Mesenchymal stem cell (in vitro differentiated cells and primary cell): ENCODE data around the gene POU2F2.

Source experiments
- DNase-seq: peaks from one replicate; pipeline ENCODE4 v3.0.0-alpha.2; 2013
- H2AFZ ChIP-seq: one replicate; pipeline ENCODE4 v1.6.1; 2013; ENCODE audit warnings: low read depth, mild to moderate bottlenecking, control low read depth, inconsistent platforms, low read length, moderate library complexity
- H2AK5ac ChIP-seq: 2 replicates; pipeline ENCODE4 v1.6.1; 2013; ENCODE audit warnings: low read length, moderate library complexity, mild to moderate bottlenecking, inconsistent platforms; ENCODE audit not compliant: severe bottlenecking
- H2BK120ac ChIP-seq: one replicate; pipeline ENCODE4 v1.6.1; 2013; ENCODE audit warnings: low read depth, mild to moderate bottlenecking, inconsistent platforms, low read length, moderate library complexity
- H2BK12ac ChIP-seq, 2 experiments: one replicate each; pipeline ENCODE4 v1.6.1; 2013; ENCODE audit warnings: inconsistent platforms in 2 of 2, low read length in 2 of 2, mild to moderate bottlenecking in 2 of 2, moderate library complexity in 2 of 2, control low read depth in 1 of 2
- H2BK15ac ChIP-seq: one replicate; pipeline ENCODE4 v1.6.1; 2013; ENCODE audit warnings: mild to moderate bottlenecking, low read depth, inconsistent platforms; ENCODE audit not compliant: poor library complexity, severe bottlenecking
- H2BK5ac ChIP-seq: 2 replicates; pipeline ENCODE4 v1.6.1; 2013; ENCODE audit warnings: low read depth, mild to moderate bottlenecking, low read length, control low read depth, inconsistent platforms; ENCODE audit not compliant: poor library complexity, severe bottlenecking
- H3K14ac ChIP-seq, 2 experiments: one replicate each; pipeline ENCODE4 v1.6.1; 2013; ENCODE audit warnings: inconsistent platforms in 2 of 2, low read length in 2 of 2, control low read depth in 1 of 2, mild to moderate bottlenecking in 1 of 2, moderate library complexity in 1 of 2
- H3K18ac ChIP-seq, 2 experiments: one replicate each; pipeline ENCODE4 v1.6.1; 2013; ENCODE audit warnings: inconsistent platforms in 2 of 2, low read length in 2 of 2, control low read depth in 1 of 2, low read depth in 1 of 2, mild to moderate bottlenecking in 1 of 2
- H3K23ac ChIP-seq, 2 experiments: one replicate each; pipeline ENCODE4 v1.6.1; 2013; ENCODE audit warnings: inconsistent platforms in 2 of 2, low read length in 2 of 2, mild to moderate bottlenecking in 2 of 2, moderate library complexity in 2 of 2, control low read depth in 1 of 2
- H3K27ac ChIP-seq: 2 replicates; pipeline ENCODE4 v1.5.1; 2013; ENCODE audit warnings: mild to moderate bottlenecking, moderate library complexity, low read length, control low read depth, inconsistent platforms; ENCODE audit not compliant: poor library complexity, severe bottlenecking
- H3K27me3 ChIP-seq, 2 experiments: 2 replicates each; pipeline versions ENCODE4 v1.6.1 to v1.7.0; 2013; ENCODE audit warnings: low read length in 2 of 2, mild to moderate bottlenecking in 2 of 2, moderate library complexity in 2 of 2, control low read depth in 1 of 2, inconsistent platforms in 1 of 2; ENCODE audit not compliant: control insufficient read depth in 1 of 2, insufficient read depth in 1 of 2
- H3K36me3 ChIP-seq, 2 experiments: 2 replicates each; pipeline versions ENCODE4 v1.6.1 to v1.7.0; 2013; ENCODE audit warnings: low read length in 2 of 2, control low read depth in 1 of 2, inconsistent platforms in 1 of 2, low read depth in 1 of 2, mild to moderate bottlenecking in 1 of 2; ENCODE audit not compliant: insufficient read depth in 2 of 2, control insufficient read depth in 1 of 2
- H3K4ac ChIP-seq, 2 experiments: one replicate each; pipeline ENCODE4 v1.6.1; 2013; ENCODE audit warnings: inconsistent platforms in 2 of 2, low read length in 2 of 2, mild to moderate bottlenecking in 2 of 2, moderate library complexity in 2 of 2, control low read depth in 1 of 2, low read depth in 1 of 2
- H3K4me1 ChIP-seq: 2 replicates; pipeline ENCODE4 v1.6.1; 2013; ENCODE audit warnings: low read depth, low read length, control low read depth; ENCODE audit not compliant: control insufficient read depth, insufficient read depth
- H3K4me2 ChIP-seq: 2 replicates; pipeline ENCODE4 v1.6.1; 2013; ENCODE audit warnings: low read length, mild to moderate bottlenecking, inconsistent platforms; ENCODE audit not compliant: poor library complexity, severe bottlenecking
- H3K4me3 ChIP-seq, 2 experiments: 2 replicates each; pipeline versions ENCODE4 v1.5.1 to v1.7.0; 2013; ENCODE audit warnings: low read length in 2 of 2, mild to moderate bottlenecking in 2 of 2, control low read depth in 1 of 2, low read depth in 1 of 2; ENCODE audit not compliant: insufficient read depth in 1 of 2
- H3K79me1 ChIP-seq: replicated peaks from 2 replicates; pipeline ENCODE4 v1.6.1; 2013; ENCODE audit warnings: mild to moderate bottlenecking, control low read depth, low read length, inconsistent platforms; ENCODE audit not compliant: poor library complexity, severe bottlenecking
- H3K9ac ChIP-seq: 2 replicates; pipeline ENCODE4 v1.7.0; 2013; ENCODE audit warnings: mild to moderate bottlenecking, low read length, moderate library complexity
- H3K9me3 ChIP-seq: 2 replicates; pipeline ENCODE4 v1.7.0; 2013; ENCODE audit warnings: mild to moderate bottlenecking, low read length; ENCODE audit not compliant: control insufficient read depth
- H4K8ac ChIP-seq: one replicate; pipeline ENCODE4 v1.6.1; 2013; ENCODE audit warnings: inconsistent platforms, mild to moderate bottlenecking, low read length, moderate library complexity
- H4K91ac ChIP-seq: one replicate; pipeline ENCODE4 v1.6.1; 2013; ENCODE audit warnings: mild to moderate bottlenecking, low read length, inconsistent platforms
- WGBS: methylation state at CpG from one replicate; pipeline ENCODE4 v1.1.7; 2013; ENCODE audit warnings: mixed read lengths; 5-methylcytosine and 5-hydroxymethylcytosine counted together

POU2F2 gene

GRCh38 chr19:42129399-42130253 lies 2.6 kb downstream of the POU2F2 start:
- Histone ChIP-seq H2BK5ac (no peak overlapping the region), H3K9me3 (no peaks in the 10 kb centered on the region), H3K14ac (peak overlapping the region in 1 of 2 experiments; percentile 72), H2AFZ (peak overlapping the region; percentile 14), H2BK12ac (peak overlapping the region in 1 of 2 experiments; percentile 67), H3K23ac (peak overlapping the region in 1 of 2 experiments; percentile 18), H2BK15ac (peak overlapping the region; percentile 15), H3K4me2 (no peak overlapping the region), H3K36me3 (peaks cover 0 to under 1% of the 10 kb centered on the region in 2 experiments), H4K91ac (peak overlapping the region; percentile 40), H4K8ac (peak overlapping the region; percentile 32), H3K4me3 (peak overlapping the region in 1 of 2 experiments; percentile 66), H3K27me3 (no peaks in the 10 kb centered on the region), H2AK5ac (peak overlapping the region; percentile 31), H3K18ac (peak overlapping the region in 1 of 2 experiments; percentile 49), H3K4me1 (peaks cover 36% of the 10 kb centered on the region), H3K9ac (peak overlapping the region; percentile 55), H2BK120ac (no peak overlapping the region), H3K79me1 (peaks cover 2% of the 10 kb centered on the region), H3K4ac (peak overlapping the region in 1 of 2 experiments; percentile 19), H3K27ac (no peak overlapping the region)
- no peak for DNase-seq
- WGBS: 71% methylated on average over 16 of the region's 20 CpGs

- Histone ChIP-seq H3K4me1 (peaks cover 33% of the 10 kb centered on the region), H3K79me1 (peaks cover 3% of the 10 kb centered on the region), H2BK120ac (no peak overlapping the region), H3K9ac (no peak overlapping the region), H3K36me3 (peaks cover 0 to 3% of the 10 kb centered on the region in 2 experiments), H3K4me2 (no peak overlapping the region), H3K4ac (no peak overlapping the region), H2AK5ac (no peak overlapping the region), H3K18ac (no peak overlapping the region), H4K91ac (no peak overlapping the region), H3K14ac (no peak overlapping the region), H2AFZ (no peak overlapping the region), H3K23ac (no peak overlapping the region), H4K8ac (no peak overlapping the region), H2BK12ac (no peak overlapping the region), H3K27me3 (no peaks in the 10 kb centered on the region), H2BK15ac (no peak overlapping the region), H3K27ac (no peak overlapping the region), H3K4me3 (no peak overlapping the region), H2BK5ac (no peak overlapping the region), H3K9me3 (no peaks in the 10 kb centered on the region)
- WGBS: 91% methylated on average over 4 of the region's 5 CpGs
- DNase-seq: no peak
Observed at GRCh38 chr19:42126574-42126973, 5.7 kb downstream of the POU2F2 start.

GRCh38 chr19:42125536-42125935 lies 6.7 kb downstream of the POU2F2 start:
- WGBS: 77% methylated on average over 6 of the region's 6 CpGs
- no peak overlapping the region for H4K8ac ChIP-seq
- peaks cover 0 to 3% of the 10 kb centered on the region in 2 experiments for H3K36me3 ChIP-seq
- no peak overlapping the region for H2BK15ac ChIP-seq
- H3K4me1 ChIP-seq: peaks cover 35% of the 10 kb centered on the region
- H4K91ac ChIP-seq: no peak overlapping the region
- H3K4ac ChIP-seq: no peak overlapping the region
- no peak for DNase-seq
- no peak overlapping the region for H3K9ac ChIP-seq
- peaks cover 1% of the 10 kb centered on the region for H3K79me1 ChIP-seq
- H2BK12ac ChIP-seq: no peak overlapping the region
- no peak overlapping the region for H3K27ac ChIP-seq
- H3K23ac ChIP-seq: no peak overlapping the region
- H2AK5ac ChIP-seq: no peak overlapping the region
- no peak overlapping the region for H3K4me2 ChIP-seq
- H2AFZ ChIP-seq: no peak overlapping the region
- H3K14ac ChIP-seq: no peak overlapping the region
- H2BK120ac ChIP-seq: no peak overlapping the region
- H3K9me3 ChIP-seq: no peaks in the 10 kb centered on the region
- H3K27me3 ChIP-seq: no peaks in the 10 kb centered on the region
- H2BK5ac ChIP-seq: no peak overlapping the region
- no peak overlapping the region for H3K4me3 ChIP-seq
- H3K18ac ChIP-seq: no peak overlapping the region

GRCh38 chr19:42124386-42124901 lies 7.8 kb downstream of the POU2F2 start:
- no peak overlapping the region for H3K27ac ChIP-seq
- no peak overlapping the region for H2BK12ac ChIP-seq

More at GRCh38 chr19:42124386-42124901, 7.8 kb downstream of the POU2F2 start:
- H2BK120ac ChIP-seq: no peak overlapping the region
- no peak overlapping the region for H4K8ac ChIP-seq
- no peak overlapping the region for H2BK15ac ChIP-seq
- no peak overlapping the region for H2AFZ ChIP-seq
- no peak overlapping the region for H2BK5ac ChIP-seq
- H3K79me1 ChIP-seq: peaks cover 1% of the 10 kb centered on the region
- 95% methylated on average over 3 of the region's 5 CpGs for WGBS
- no peaks in the 10 kb centered on the region for H3K27me3 ChIP-seq
- DNase-seq: no peak
- no peak overlapping the region for H2AK5ac ChIP-seq
- H3K23ac ChIP-seq: no peak overlapping the region
- H3K4ac ChIP-seq: no peak overlapping the region
- no peak overlapping the region for H3K14ac ChIP-seq
- no peak overlapping the region for H4K91ac ChIP-seq
- H3K9ac ChIP-seq: no peak overlapping the region
- peaks cover 0 to 3% of the 10 kb centered on the region in 2 experiments for H3K36me3 ChIP-seq
- no peak overlapping the region for H3K4me3 ChIP-seq
- H3K9me3 ChIP-seq: no peaks in the 10 kb centered on the region
- H3K18ac ChIP-seq: no peak overlapping the region
- H3K4me2 ChIP-seq: no peak overlapping the region
- H3K4me1 ChIP-seq: peaks cover 27% of the 10 kb centered on the region
